Activated CD4-positive, CD25-positive, alpha-beta regulatory T cell treated with anti-CD3 and anti-CD28 coated beads, Interleukin-2, amount 50 U/mL, for 16 hours (primary cell): Measurements from ENCODE around the gene VSIR.
A peak's percentile ranks its signal among the peaks of the same experiment; 100 is the strongest.

Experiments
- DNase-seq: peaks from one replicate; pipeline ENCODE4 v3.0.0-alpha.2; 2020; ENCODE audit warnings: low read depth, low spot score

VSIR gene

DNA sequence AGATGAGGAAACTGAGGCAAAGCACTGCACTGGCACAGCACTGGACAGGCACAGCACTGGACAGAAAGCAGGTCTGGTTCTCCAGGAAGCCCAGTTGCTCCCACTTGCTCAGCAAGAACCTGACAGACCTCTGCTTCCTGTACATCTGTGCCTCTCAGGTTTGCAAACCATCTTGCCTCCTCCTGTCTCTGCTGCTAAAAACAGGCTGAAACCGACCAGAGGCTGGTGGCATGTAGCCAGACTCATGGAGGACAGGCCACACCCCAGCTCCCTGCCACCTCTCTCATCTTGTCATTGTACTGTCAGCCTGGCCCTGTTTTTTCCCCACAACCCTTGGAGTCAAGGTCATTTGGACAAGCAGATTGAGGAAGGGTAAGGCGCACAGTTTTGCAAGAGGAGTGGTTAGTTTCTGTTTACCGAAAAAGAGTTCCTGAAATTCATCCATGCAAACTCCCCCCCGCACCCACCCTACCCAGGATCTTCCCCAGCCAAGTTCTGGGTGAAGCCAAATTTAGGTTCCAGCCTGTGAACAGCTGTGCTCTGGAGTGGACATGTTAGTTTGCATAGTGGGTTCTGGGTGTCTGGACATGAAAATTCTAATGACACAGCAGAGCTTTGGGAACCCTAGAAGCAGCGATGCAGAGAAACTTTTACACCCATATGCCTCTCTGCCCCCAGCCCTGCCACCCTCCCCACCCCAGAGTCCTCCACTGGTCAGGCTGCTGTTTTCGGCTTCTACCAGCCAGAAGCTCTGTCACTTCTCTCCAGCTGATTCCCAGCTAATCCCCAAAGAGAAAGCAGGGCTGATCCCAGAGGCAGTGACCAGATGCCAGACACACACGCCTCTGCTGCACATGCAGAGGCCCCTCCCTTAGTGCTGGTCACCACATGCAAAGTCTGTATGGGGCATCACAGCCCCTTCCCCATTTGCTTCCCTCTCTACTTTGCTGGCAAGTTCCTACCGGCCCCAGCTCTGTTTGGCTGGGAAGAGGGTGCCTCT, 45.3 kb downstream of the VSIR start:
- DNase-seq, result peak; percentile 38

DNA sequence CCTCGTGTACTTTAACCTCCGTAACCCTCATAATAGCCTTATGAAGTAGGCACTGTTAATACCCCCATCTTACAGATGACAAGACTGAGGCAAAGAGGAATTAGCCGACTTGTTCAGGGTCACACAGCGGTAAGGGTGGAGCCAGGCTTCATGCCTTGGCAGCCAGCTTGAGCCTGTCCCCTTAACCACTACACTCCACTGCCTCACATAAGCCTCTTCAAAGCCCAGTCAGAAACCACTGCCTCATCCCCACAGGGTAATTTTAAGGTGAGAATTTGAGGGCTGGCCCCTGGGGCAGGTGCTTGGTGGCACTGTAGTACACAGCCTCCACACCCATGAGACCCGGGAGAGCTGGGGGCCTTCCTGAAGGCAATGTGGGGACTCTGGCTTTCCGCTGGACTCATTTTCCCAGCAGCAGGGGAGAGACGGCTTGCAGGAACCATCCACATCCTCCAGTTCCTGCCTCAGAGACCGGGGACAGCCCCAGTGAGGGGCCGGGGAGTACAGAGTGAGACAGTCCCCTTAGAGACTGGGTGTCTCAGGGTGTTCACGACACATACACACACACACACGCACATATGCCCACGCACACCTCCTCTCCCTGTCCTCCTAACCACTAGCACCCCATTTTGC, 46.1 kb downstream of the VSIR start:
- peak; percentile 23 for DNase-seq

DNA sequence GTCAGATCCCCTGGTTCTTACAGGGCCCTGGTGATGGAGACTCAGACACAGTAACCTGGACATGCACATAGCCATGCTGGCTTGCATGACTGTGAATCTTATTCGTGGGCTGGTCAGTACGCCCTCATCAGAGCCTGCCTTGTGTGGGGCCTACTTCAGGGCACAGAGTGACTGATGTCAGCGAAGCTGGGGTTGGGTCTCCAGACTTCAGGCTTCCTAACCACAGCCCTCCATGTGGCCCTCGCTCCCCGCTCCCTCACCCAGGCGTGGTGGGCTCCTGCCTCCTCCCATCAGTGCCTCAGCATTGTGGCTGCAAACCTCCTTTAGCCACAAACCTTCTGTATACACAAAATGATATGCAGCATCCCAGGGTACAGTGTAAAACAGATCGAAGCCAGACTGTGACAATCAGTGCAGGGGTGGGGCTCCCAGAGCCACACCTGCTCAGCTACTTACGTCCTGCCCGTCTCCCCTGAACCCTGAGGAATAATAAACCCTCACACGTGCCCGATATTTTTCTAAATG, 46.7 kb downstream of the VSIR start:
- DNase-seq, result no peak

DNA sequence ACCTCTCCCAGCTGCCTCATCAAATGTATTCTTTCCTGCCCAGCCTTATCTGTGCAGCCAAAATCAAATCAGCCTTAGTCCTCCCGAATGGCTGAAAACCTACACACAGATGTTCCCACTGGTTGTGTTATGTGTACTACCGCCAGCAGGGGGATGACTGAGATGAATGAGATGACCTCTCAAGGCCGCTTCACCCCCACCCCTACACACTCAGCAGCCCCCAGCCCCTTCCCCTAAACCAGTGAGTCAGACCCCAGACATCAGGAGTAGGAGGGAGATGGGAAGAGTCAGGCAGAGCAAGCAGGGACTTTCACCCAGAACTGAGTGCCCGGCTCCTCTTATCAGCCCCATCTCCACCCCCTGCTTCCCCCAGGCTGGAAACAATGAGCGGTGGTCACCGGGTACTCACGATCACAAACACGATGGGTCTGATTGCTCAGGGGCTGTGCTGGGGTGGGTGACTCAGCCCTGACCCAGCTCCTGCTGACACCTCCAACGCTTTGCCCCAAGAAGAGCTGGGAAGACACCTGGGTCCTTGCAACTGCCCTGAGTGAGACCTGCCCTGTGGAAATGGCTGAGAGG, 47.2 kb downstream of the VSIR start:
- peak; percentile 25 for DNase-seq

DNA sequence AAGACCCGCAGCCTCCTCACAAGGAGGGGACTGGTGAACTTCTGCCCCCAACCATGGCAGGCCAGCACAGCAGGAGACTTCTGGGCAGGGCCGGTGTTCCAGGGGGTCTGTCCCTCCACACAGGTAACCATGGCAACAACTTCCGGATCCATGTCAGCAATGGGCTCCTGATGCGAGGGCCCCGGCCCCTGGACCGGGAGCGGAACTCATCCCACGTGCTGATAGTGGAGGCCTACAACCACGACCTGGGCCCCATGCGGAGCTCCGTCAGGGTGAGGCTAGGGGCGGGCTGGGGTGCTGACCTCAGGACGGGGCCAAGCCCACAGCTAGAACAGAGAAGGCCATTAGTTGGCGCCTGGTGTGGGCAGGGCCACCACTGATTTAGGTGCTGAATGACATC, 48.1 kb downstream of the VSIR start:
- DNase-seq, result no peak

DNA sequence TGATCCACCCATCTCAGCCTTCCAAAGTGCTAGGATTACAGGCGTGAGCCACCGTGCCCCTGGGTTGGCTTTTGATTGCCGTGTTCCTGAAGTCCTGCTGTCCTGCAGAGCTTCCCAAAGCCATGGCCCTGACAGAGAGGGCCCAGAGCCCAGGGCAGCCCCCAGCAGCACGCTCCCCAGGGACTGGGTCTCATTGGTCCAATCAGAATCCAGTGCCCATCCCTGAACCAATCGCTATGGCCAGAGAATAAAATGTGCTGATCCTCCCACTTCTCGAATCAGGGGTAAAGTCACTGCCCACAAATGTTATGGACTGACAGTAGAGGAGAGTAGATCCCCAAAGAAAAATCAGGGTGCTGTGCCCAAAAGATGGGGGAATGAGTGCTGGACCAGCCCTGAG, 48.8 kb downstream of the VSIR start:
- no peak for DNase-seq

DNA sequence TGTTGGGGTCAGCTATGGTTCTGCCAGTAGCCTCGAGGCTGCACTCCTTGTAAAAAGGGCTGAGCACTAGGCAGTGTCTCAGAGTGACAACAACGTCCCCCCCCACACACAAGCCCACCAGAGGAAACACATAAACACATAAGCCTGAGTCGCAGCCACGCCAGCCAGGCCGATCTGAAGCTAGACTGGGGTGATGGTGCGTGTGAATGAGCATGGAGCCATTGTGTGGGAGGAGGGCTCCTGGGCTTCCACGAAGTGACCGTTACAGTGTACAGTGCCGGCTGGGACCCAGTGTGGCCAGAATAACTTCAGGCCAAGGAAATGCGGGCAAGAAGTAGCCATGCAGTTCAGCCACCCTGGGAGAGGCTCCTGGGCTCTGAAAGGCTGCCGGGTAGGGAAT, 50.0 kb downstream of the VSIR start:
- no peak for DNase-seq

DNA sequence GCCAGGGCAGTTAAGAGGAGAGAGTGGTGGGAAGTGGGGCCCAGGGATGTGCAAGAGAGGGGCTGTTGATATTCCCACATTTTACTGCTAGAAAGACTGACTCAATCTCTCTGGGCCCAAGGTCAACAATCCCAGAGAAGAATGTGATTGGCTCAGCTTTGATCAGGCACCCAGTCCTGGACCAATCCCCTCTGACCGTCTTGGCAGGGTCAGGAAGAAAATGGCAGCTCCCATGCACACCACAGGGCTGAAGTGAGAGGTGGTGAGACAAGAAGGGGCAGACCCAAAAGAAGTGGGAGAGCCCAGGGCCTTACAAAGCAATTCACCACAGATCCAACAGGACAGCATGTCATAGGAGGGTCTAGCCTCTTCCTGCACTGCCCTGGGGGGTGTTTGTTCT, 50.5 kb downstream of the VSIR start:
- no peak for DNase-seq

DNA sequence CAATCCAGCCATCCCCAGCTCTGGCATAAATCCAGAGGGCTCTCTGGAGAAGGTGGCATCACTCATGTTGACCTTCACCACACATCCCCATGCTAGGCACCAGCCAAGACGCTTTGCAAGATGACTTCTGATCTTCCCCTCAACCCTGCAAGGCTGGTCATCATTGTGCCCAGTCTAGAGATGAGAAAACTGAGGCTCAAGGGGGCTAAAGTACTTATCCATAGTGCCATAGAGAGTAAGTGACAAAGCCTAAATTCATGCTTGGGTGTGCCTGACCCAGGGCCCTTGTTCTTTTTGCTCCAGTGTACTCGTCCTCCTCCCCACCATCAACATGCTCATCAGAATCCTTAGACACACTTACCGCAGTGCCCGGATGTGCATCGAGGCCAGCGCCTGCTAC, 52.0 kb downstream of the VSIR start:
- no peak for DNase-seq

DNA sequence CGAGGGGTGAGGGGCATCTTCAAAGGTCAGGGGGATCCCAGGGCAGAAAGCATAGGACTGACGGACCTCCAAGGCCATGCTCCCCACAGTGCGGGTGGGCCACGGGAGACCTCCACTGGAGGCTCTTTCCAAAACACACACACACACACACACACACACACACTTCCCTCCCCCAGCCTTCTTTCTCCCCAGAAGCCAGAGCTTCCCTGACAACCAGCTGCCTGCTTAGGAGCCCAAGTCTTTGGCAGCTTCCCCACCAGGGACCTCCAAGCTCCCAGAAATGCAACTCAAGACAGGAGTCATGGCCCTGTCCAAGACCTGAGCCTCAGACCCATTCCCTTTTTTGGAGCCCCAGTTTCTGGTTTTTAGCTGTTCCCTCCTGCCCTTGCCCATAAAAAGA, 53.0 kb downstream of the VSIR start:
- no peak for DNase-seq

DNA sequence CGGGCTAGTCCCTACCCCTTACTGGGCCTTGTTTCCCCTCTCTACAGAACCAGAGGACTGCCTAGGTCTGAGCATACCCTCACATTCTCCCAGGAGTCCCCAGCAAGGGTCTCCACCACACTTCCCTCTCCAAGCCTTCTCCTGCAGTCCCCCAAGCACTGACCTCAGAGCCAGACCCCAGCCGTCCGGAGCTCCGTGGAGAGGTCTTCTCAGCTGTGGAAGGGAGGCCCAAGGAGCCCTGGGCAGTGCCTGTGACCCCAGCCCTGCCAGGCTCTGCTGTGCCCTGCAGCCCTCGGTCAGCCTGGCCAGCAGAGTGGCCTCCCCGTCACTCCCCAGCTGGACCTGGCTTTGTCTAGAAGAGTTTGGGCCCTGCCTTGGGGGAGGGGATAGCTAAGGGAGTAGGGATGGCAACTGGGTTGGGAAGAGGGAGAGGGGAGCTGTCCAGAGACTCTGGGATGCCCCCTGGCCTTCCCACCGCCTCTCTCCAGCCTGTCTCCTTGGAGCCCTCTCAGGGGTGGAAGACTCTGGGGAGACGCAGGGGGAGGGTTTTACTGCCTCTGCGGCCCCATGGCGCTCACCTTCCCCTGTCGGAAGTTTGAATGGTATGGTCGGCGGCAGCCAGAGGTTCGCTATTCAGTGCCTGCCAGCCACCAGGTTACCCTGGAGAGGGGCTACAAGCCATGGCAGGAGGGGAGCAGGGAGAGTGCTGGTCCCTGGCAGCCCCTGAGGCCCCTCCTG, 53.7 kb downstream of the VSIR start, which contains the start of gene C10orf105:
C10orf105 (minus strand) TSS at position 315 of the 738 bp plus-strand sequence. CDS start 3,441 bp downstream, outside the sequence.
- DNase-seq, result no peak

DNA sequence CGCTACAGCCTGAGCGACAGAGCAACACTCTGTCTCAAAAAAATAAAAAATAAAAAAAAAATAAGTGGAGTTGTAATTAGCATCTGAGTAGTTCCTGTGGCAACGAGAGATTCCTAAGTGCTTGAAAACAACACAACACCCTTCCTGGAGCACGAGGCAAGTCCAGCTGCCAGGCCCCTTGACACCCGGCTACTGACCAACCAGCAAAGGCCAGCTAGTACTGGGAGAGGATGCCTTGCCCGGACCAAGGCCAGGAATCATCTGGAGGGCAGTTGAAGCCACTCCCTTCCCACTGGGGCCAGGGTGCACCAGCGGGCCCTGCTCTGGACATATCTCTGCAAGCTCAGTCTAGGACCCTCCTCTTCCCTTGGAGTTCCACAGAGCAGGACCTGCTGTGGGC, 54.3 kb downstream of the VSIR start:
- DNase-seq, result no peak

DNA sequence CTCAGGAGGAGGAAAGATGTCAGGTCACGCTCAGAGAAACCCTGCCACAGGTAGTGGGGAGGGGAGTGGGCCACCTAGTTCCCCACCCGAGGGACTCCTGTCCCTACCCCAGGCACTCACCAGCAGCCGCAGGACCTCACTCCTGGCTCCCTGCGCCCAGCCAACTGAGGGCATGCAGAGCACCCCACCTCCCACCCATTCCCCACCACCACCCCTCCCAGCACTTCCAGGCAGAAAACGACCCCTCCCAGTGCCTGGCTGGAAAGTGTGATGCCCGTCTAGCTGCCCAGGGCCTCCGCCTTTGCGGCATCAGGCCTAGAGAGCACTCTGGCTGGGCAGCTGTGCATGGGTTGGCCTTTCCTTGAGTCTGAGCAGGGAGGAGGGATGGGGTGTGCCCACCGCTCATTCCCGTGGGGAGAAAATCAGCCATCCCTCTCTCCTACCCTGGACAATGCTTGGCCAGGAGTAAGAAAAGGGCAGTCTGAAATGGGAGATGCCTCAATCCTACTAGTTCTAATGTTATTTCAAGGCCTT, 55.1 kb downstream of the VSIR start:
- no peak for DNase-seq

DNA sequence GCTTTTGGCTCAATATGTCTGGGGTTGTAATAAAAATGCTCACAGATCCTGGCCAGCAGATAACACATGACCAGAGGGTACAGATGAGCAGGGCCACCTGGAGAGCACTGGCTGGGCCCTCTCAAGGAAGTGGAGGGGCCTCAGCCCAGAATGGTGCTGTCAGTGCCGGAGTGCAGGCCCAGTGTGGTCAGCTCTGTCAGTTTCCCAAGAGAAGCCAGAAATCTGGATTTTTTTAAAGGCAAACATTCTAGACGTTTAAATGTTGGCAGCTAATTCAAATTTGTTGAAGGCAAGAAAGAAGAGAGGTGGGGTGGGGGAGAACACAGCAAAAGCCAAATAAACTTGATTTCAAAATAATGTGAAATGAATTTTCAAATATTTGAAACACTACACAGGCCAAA, 55.8 kb downstream of the VSIR start:
- no peak for DNase-seq

DNA sequence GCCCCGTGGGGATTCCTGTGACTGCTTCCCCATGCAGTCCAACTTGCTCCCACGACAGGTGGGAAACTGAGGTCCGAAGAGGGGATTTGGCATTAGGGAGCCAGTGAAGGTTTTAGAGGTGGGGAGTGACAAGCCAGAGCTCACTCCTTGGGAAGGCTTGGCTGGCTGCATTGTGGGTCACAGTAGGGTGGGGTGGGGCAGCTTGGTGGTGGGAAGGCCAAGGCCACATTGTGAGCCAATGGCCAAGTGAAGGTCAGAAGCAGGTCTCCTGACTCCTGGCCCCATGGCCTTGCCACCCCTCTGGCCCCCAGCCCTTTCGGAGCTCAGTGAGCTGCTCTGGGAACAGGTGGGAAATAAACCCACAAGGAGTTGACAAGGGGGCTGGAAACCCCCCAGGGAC, 56.3 kb downstream of the VSIR start:
- no peak for DNase-seq

DNA sequence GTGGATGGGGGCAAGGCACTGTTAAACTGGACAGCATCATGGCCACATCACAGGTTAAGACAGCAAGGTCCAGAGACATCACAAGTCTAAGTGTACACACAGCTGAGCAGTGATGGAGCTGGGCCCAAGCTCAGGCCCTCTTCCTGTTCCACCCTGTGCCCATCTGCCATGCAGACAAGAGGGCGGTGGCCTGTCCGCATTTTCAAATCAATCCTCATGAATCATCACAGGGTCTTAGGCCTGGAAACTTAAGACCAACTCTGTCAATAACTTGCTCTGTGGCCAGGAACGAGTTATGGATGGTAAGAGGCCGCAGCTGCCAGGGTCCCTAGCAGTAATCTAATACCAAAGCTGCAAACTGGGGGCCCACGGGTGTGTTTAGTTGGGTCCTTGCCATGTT, 56.9 kb downstream of the VSIR start:
- DNase-seq, result no peak

DNA sequence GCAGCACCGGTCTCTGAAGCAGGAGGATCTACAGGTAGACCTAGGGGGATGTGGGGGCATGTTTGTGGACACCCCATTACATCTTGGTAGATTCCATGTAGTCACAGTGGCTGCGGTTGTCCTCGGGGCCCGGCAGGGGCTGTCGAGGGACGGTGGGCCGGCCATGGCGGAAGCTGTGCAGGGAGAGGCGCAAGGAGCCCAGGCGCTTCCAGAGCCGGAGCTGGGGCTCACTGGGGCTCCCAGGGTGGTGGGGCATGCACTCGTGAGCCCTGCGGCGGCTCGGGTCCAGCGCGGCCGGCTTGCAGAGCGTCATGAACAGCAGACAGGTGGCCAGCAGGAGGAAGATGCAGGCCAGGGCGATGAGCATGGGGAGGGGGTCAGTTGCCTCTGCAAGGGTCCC, 57.5 kb downstream of the VSIR start:
- no peak for DNase-seq

DNA sequence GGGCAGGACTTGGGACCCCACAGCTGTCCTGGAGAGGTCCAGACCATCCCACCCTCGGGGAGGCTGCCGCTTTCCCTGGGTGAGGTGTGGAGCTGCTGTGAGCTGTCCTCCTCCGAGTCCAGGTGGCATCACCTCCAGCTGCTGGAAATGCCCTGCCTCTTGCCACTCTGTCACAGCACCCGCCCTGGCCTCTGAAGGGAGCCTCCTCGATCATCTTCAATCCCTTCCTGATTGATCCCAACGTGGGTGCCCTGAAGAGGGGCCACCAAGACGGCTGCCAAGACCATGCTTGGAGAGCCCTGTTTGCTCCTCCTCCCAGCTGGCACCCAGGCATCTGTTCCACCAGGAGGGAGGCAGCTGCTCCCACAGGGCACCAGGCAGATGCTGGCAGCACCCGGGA, 58.3 kb downstream of the VSIR start:
- no peak for DNase-seq

DNA sequence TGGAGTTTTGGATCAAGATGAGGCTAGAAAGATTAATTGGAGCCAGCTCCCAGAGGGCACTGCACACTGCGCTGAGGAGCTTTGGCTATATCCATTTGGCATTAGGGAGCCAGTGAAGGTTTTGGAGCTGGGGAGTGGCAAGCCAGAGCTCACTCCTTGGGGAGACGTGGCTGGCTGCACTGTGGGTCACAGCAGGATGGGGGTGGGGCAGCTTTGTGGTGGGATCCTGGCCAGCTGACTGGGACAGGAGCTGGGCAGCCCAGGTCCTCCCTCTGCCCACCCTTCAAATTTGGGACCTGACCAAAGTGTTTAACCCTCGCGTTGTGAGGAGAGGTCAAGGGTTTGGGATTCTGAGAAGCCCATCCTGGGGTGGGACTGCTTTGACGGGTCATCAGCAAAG, 58.7 kb downstream of the VSIR start:
- no peak for DNase-seq

DNA sequence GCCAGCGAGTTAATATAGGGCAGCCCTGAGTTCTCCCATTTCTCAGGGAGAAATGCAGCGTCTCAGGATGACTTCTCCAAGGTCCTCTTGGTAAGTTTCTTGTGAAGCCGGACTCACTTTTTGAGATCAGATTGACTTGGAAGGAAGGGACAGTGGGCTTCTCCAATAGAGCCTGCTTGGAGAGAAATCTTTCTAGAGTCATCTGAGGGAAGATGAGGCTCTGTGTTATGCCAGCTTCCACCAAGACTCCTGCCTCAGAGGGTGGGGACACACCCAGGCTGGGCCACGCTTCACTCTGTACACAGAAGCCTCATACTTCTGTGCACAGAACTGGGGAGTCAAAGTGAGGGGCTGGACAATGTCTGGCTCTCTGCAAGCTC, 59.3 kb downstream of the VSIR start:
- DNase-seq, result no peak
